ENCODE data around the gene CHL1.

DNA sequence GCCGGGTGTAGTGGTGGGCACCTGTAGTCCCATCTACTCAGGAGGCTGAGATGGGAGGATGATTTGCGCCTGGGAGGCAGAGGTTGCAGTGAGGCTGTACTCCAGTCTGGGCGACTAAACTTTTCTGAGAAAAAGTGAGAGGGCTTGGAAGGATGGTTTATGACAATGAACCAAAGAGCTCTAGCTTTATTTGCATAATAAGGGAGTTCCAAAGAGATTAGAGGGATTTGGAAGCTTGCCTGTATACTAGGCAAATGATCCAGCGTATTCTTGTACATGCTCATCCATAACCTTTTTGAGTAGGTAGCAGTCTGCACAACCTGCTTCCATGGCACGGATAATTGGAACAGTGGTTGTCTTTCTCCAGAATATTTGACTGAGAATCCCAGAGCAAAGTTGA, 251.1 kb downstream of the CHL1 start:
- TF ChIP-seq, protein P1, sequence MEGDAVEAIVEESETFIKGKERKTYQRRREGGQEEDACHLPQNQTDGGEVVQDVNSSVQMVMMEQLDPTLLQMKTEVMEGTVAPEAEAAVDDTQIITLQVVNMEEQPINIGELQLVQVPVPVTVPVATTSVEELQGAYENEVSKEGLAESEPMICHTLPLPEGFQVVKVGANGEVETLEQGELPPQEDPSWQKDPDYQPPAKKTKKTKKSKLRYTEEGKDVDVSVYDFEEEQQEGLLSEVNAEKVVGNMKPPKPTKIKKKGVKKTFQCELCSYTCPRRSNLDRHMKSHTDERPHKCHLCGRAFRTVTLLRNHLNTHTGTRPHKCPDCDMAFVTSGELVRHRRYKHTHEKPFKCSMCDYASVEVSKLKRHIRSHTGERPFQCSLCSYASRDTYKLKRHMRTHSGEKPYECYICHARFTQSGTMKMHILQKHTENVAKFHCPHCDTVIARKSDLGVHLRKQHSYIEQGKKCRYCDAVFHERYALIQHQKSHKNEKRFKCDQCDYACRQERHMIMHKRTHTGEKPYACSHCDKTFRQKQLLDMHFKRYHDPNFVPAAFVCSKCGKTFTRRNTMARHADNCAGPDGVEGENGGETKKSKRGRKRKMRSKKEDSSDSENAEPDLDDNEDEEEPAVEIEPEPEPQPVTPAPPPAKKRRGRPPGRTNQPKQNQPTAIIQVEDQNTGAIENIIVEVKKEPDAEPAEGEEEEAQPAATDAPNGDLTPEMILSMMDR (IDR thresholded peaks at IDR 0.05), result no peak
- TF ChIP-seq POLR2A (IDR thresholded peaks at IDR 0.05), result no peak

All from body of pancreas (tissue), 4 donors.